Liver (tissue), 9 donors: ENCODE results near the gene MTRF1. TPM values are rescaled to one million over a fixed set of nuclear protein-coding genes. Genes with fewer than 3 reads are reported as not detected.

Experiments
- DNase-seq: peaks from one replicate; pipeline ENCODE4 v3.0.0-alpha.2; 2017; ENCODE audit warnings: low spot score
- H3K27ac ChIP-seq, 2 donors: one replicate each; pipeline ENCODE4 v1.7.0; 2013; ENCODE audit warnings: inconsistent platforms in 2 of 2, low read length in 2 of 2, control low read depth in 1 of 2, low read depth in 1 of 2, mild to moderate bottlenecking in 1 of 2
- H3K27me3 ChIP-seq, 4 donors: one replicate each; pipeline versions ENCODE4 v1.6.1 to v1.7.0; 2013; ENCODE audit warnings: low read length in 3 of 4, inconsistent platforms in 1 of 4, mild to moderate bottlenecking in 1 of 4, moderate library complexity in 1 of 4; ENCODE audit not compliant: control insufficient read depth in 4 of 4, insufficient read depth in 4 of 4
- H3K36me3 ChIP-seq, 4 donors: one replicate each; pipeline versions ENCODE4 v1.6.1 to v1.7.0; 2013; ENCODE audit warnings: low read length in 3 of 4, mild to moderate bottlenecking in 3 of 4, low read depth in 1 of 4, moderate library complexity in 1 of 4; ENCODE audit not compliant: control insufficient read depth in 4 of 4, insufficient read depth in 3 of 4
- H3K4me1 ChIP-seq, 4 donors: one replicate each; pipeline versions ENCODE4 v1.6.1 to v1.7.0; 2013; ENCODE audit warnings: low read length in 3 of 4, mild to moderate bottlenecking in 3 of 4, moderate library complexity in 1 of 4; ENCODE audit not compliant: control insufficient read depth in 4 of 4, insufficient read depth in 4 of 4
- H3K4me3 ChIP-seq, 3 donors: one replicate each; pipeline versions ENCODE4 v1.6.1 to v1.7.0; 2013; ENCODE audit warnings: low read length in 3 of 3, control low read depth in 1 of 3, low read depth in 1 of 3, mild to moderate bottlenecking in 1 of 3
- H3K9ac ChIP-seq, 2 donors: one replicate each; pipeline ENCODE4 v1.7.0; 2013; ENCODE audit warnings: low read length in 2 of 2, mild to moderate bottlenecking in 2 of 2, moderate library complexity in 2 of 2, control low read depth in 1 of 2, low read depth in 1 of 2
- H3K9me3 ChIP-seq, 4 donors: one replicate each; pipeline versions ENCODE4 v1.6.1 to v1.7.0; 2013; ENCODE audit warnings: low read length in 3 of 4; ENCODE audit not compliant: control insufficient read depth in 4 of 4
- EGR1 ChIP-seq, 2 donors: IDR thresholded peaks; 2 replicates each; pipeline ENCODE4 v1.6.1; 2016 to 2018; ENCODE audit warnings: antibody characterized with exemption in 2 of 2, low read depth in 2 of 2
- FOXA1 ChIP-seq: IDR thresholded peaks from 2 replicates; pipeline ENCODE4 v1.6.1; 2016; ENCODE audit warnings: antibody characterized with exemption
- FOXA2 ChIP-seq: IDR thresholded peaks from 2 replicates; pipeline ENCODE4 v1.6.1; 2016; ENCODE audit warnings: antibody characterized with exemption
- GABPA ChIP-seq, 2 donors: IDR thresholded peaks in 1 of 2; conservative IDR thresholded peaks in 1 of 2; 2 replicates each; pipeline ENCODE4 v1.6.1; 2016; ENCODE audit warnings: antibody characterized with exemption in 2 of 2, mild to moderate bottlenecking in 1 of 2, moderate library complexity in 1 of 2
- HNF4A ChIP-seq, 2 donors: conservative IDR thresholded peaks; 2 replicates each; pipeline ENCODE4 v1.6.1; 2016; ENCODE audit warnings: antibody characterized with exemption in 2 of 2, mild to moderate bottlenecking in 2 of 2
- HNF4G ChIP-seq: IDR thresholded peaks from 2 replicates; pipeline ENCODE4 v1.6.1; 2016; ENCODE audit warnings: antibody characterized with exemption
- NR2F2 ChIP-seq: IDR thresholded peaks from 2 replicates; pipeline ENCODE4 v1.6.1; 2016; ENCODE audit warnings: antibody characterized with exemption
- RAD21 ChIP-seq, 2 donors: IDR thresholded peaks; 2 replicates each; pipeline ENCODE4 v1.6.1; 2016; ENCODE audit warnings: antibody characterized with exemption in 2 of 2, mild to moderate bottlenecking in 2 of 2
- RXRA ChIP-seq, 2 donors: IDR thresholded peaks; 2 replicates each; pipeline ENCODE4 v1.6.1; 2017 to 2018; ENCODE audit warnings: antibody characterized with exemption in 2 of 2, mild to moderate bottlenecking in 1 of 2
- SP1 ChIP-seq: IDR thresholded peaks from 2 replicates; pipeline ENCODE4 v1.6.1; 2018; ENCODE audit warnings: antibody characterized with exemption, mild to moderate bottlenecking
- TAF1 ChIP-seq: conservative IDR thresholded peaks from 2 replicates; pipeline ENCODE4 v1.6.1; 2016; ENCODE audit warnings: antibody characterized with exemption, mild to moderate bottlenecking
- WGBS: extraction: QIAGEN DNeasy Blood & Tissue Kit; methylation state at CpG from one replicate; pipeline ENCODE4 v1.1.7; 2013; 5-methylcytosine and 5-hydroxymethylcytosine counted together
- polyA plus RNA-seq, 2 donors: library from polyadenylated mRNA; stranded (reverse) in 1 of 2; unstranded in 1 of 2; fragments of 200-250 nt in 1 of 2; fragments of >200 nt in 1 of 2; fragmentation: Nextera tagmentation in 1 of 2; extraction: Ambion mirVana in 1 of 2; gene quantifications; one replicate each; pipeline versions ENCODE4 v1.2.1 to v1.2.3, GENCODE V29; 2013 to 2015
- total RNA-seq, 2 donors: library from RNA; depleted of rRNA; stranded (reverse); fragments of >200 nt; gene quantifications; one replicate each; pipeline ENCODE4 v1.2.3, GENCODE V29; 2014
- TF ChIP-seq, protein P1 (sequence below): IDR thresholded peaks from 2 replicates; pipeline ENCODE4 v1.6.1; 2016; ENCODE audit warnings: antibody characterized with exemption
- TF ChIP-seq, protein P2 (sequence below): fragments of 150-350 bp; IDR thresholded peaks from 2 replicates; pipeline ENCODE4 v1.5.1; 2017; ENCODE audit warnings: improper control_type of control experiment, low read depth, low read length; ENCODE audit not compliant: missing input control
- TF ChIP-seq, protein P3 (sequence below): IDR thresholded peaks from 2 replicates; pipeline ENCODE4 v1.6.1; 2016; ENCODE audit warnings: antibody characterized with exemption
- TF ChIP-seq, protein P4 (sequence below): IDR thresholded peaks from 2 replicates; pipeline ENCODE4 v1.6.1; 2016; ENCODE audit warnings: antibody characterized with exemption, mild to moderate bottlenecking
- TF ChIP-seq, protein P5 (sequence below): IDR thresholded peaks from 2 replicates; pipeline ENCODE4 v1.6.1; 2016; ENCODE audit warnings: antibody characterized with exemption
- donor health status: healthy.
- donor health status: healthy.
- donor health status: healthy.
- donor health status: healthy.
- donor health status: healthy.

The MTRF1 gene
- total and polyA plus RNA-seq, 4 donors: 4.9 to 11.0 (median 9.9) TPM

DNA sequence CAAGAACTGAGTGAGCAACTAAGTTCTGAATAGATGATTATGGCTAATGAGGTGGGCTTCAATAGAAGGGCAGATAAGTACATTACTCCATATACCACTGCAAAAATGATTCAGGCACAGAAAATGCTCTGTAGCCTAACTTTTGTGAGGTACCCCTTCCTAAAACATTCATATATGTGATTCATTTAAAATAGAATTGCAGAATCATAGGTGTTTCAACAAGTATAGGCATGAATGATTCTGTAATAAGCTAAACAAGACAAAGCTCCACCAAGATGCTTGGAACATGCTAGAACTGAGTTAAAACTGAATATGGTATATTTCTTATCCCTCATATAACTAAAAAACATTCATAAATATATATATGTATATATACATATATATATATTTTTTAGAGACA, 81.1 kb downstream of the MTRF1 start:
- TF ChIP-seq, protein P1, sequence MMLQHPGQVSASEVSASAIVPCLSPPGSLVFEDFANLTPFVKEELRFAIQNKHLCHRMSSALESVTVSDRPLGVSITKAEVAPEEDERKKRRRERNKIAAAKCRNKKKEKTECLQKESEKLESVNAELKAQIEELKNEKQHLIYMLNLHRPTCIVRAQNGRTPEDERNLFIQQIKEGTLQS: no peak
- TF ChIP-seq TAF1 (no peak), HNF4G (no peak), NR2F2 (no peak), GABPA (IDR thresholded peaks at IDR 0.05 in 1 of 2, conservative IDR thresholded peaks at IDR 0.05 in 1 of 2) (no peak), HNF4A (conservative IDR thresholded peaks at IDR 0.05) (no peak), RXRA (IDR thresholded peaks at IDR 0.05) (no peak), SP1 (no peak), FOXA2 (no peak), RAD21 (IDR thresholded peaks at IDR 0.05) (no peak), FOXA1 (no peak), EGR1 (IDR thresholded peaks at IDR 0.05; ENCODE audit: low read depth in 2 of 2) (no peak)
- TF ChIP-seq, protein P2, sequence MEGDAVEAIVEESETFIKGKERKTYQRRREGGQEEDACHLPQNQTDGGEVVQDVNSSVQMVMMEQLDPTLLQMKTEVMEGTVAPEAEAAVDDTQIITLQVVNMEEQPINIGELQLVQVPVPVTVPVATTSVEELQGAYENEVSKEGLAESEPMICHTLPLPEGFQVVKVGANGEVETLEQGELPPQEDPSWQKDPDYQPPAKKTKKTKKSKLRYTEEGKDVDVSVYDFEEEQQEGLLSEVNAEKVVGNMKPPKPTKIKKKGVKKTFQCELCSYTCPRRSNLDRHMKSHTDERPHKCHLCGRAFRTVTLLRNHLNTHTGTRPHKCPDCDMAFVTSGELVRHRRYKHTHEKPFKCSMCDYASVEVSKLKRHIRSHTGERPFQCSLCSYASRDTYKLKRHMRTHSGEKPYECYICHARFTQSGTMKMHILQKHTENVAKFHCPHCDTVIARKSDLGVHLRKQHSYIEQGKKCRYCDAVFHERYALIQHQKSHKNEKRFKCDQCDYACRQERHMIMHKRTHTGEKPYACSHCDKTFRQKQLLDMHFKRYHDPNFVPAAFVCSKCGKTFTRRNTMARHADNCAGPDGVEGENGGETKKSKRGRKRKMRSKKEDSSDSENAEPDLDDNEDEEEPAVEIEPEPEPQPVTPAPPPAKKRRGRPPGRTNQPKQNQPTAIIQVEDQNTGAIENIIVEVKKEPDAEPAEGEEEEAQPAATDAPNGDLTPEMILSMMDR: no peak
- TF ChIP-seq, protein P3, sequence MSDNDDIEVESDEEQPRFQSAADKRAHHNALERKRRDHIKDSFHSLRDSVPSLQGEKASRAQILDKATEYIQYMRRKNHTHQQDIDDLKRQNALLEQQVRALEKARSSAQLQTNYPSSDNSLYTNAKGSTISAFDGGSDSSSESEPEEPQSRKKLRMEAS: no peak
- TF ChIP-seq, protein P4, sequence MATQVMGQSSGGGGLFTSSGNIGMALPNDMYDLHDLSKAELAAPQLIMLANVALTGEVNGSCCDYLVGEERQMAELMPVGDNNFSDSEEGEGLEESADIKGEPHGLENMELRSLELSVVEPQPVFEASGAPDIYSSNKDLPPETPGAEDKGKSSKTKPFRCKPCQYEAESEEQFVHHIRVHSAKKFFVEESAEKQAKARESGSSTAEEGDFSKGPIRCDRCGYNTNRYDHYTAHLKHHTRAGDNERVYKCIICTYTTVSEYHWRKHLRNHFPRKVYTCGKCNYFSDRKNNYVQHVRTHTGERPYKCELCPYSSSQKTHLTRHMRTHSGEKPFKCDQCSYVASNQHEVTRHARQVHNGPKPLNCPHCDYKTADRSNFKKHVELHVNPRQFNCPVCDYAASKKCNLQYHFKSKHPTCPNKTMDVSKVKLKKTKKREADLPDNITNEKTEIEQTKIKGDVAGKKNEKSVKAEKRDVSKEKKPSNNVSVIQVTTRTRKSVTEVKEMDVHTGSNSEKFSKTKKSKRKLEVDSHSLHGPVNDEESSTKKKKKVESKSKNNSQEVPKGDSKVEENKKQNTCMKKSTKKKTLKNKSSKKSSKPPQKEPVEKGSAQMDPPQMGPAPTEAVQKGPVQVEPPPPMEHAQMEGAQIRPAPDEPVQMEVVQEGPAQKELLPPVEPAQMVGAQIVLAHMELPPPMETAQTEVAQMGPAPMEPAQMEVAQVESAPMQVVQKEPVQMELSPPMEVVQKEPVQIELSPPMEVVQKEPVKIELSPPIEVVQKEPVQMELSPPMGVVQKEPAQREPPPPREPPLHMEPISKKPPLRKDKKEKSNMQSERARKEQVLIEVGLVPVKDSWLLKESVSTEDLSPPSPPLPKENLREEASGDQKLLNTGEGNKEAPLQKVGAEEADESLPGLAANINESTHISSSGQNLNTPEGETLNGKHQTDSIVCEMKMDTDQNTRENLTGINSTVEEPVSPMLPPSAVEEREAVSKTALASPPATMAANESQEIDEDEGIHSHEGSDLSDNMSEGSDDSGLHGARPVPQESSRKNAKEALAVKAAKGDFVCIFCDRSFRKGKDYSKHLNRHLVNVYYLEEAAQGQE: no peak
- Histone ChIP-seq H3K27ac (no peak overlapping the region), H3K9me3 (no peaks in the 10 kb centered on the region), H3K27me3 (no peaks in the 10 kb centered on the region), H3K4me3 (no peak overlapping the region), H3K9ac (no peak overlapping the region), H3K36me3 (no peaks in the 10 kb centered on the region), H3K4me1 (no peaks in the 10 kb centered on the region)
- DNase-seq: no peak

DNA sequence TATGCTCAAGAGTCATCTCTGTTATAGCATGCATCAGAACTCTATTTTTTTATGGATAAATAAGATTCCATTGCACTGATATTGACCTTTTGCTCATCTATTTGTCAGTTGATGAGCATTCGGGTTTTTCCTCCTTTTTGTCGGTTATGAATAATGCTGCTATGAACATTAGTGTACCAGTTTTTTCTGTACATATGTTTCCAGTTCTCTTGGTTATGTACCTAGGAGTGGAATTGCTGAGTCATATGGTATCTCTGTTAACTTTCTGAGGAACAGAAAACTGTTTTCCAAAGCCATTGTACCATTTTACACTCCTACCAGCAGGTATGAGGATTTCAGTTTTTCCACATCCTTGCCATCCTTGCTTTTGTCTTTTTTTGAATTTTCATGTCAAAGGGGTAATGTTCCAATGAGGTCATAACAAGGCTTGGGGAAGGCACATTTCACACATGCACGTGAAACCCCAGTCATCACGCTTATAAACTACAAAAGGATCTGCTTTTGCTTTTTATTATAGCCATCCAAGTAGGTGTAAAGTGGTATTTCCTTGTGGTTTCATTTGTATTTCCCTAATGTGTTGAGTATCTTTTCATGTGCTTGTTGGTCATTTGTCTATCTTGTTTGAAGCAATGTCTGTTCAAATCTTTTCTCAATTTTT, 83.7 kb downstream of the MTRF1 start:
- 84% methylated on average over 4 of the region's 4 CpGs for WGBS
- no peak for DNase-seq
- H3K4me1 ChIP-seq: no peaks in the 10 kb centered on the region
- H3K27ac ChIP-seq: no peak overlapping the region
- no peak overlapping the region for H3K4me3 ChIP-seq
- no peaks in the 10 kb centered on the region for H3K36me3 ChIP-seq
- no peaks in the 10 kb centered on the region for H3K9me3 ChIP-seq
- no peak overlapping the region for H3K9ac ChIP-seq
- H3K27me3 ChIP-seq: no peaks in the 10 kb centered on the region
- TF ChIP-seq, protein P3: no peak
- TF ChIP-seq, protein P4: no peak
- TF ChIP-seq FOXA2 (no peak), FOXA1 (no peak), SP1 (no peak), GABPA (IDR thresholded peaks at IDR 0.05 in 1 of 2, conservative IDR thresholded peaks at IDR 0.05 in 1 of 2) (no peak), RXRA (IDR thresholded peaks at IDR 0.05) (no peak)
- TF ChIP-seq, protein P5, sequence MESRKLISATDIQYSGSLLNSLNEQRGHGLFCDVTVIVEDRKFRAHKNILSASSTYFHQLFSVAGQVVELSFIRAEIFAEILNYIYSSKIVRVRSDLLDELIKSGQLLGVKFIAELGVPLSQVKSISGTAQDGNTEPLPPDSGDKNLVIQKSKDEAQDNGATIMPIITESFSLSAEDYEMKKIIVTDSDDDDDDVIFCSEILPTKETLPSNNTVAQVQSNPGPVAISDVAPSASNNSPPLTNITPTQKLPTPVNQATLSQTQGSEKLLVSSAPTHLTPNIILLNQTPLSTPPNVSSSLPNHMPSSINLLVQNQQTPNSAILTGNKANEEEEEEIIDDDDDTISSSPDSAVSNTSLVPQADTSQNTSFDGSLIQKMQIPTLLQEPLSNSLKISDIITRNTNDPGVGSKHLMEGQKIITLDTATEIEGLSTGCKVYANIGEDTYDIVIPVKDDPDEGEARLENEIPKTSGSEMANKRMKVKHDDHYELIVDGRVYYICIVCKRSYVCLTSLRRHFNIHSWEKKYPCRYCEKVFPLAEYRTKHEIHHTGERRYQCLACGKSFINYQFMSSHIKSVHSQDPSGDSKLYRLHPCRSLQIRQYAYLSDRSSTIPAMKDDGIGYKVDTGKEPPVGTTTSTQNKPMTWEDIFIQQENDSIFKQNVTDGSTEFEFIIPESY: no peak
- TF ChIP-seq, protein P1: no peak
- TF ChIP-seq, protein P2: no peak
